Endothelial cell of hepatic sinusoid (primary cell): ENCODE results near the gene PIK3R5.
"Not testable (repeated sequence)": the region's sequence is repeated elsewhere in the genome, so short reads cannot be mapped to it uniquely, and the experiment has no call there.

ENCODE experiments used
- in situ Hi-C: cut with HindIII; loops from 2 replicates; pipeline ENCODE4 v1.10.0; 2017; ENCODE audit warnings: low sequenced_read_pairs

The PIK3R5 gene

DNA sequence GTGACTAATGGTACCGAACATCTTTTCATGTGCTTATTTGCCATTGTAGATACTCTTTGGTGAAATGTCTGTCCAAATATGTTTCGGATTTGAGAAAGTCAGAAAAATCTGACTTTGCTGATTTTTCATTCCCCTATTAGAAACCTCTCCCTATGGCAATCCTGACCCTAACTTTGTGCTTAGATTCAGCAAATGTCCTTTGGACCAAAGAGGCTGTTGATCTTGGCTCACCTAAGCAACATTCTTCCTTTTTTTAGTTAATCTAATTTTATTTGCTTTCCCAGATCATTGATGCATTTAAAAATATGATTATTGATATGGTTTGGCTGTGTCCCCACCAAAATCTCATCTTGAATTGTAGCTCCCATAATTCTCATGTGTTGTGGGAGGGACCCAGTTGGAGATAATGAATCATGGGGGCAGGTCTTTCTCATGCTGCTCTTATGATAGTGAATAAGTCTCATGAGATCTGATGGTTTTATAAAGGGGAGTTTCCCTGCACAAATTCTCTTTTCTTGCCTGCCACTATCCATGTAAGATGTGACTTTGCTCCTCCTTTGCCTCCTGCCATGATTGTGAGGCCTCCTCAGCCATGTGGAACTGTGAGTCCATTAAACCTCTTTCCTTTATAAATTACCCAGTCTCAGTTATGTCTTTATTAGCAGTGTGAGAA is 22.9 kb upstream of the PIK3R5 start:
- in situ Hi-C loops, result not testable (repeated sequence)

DNA sequence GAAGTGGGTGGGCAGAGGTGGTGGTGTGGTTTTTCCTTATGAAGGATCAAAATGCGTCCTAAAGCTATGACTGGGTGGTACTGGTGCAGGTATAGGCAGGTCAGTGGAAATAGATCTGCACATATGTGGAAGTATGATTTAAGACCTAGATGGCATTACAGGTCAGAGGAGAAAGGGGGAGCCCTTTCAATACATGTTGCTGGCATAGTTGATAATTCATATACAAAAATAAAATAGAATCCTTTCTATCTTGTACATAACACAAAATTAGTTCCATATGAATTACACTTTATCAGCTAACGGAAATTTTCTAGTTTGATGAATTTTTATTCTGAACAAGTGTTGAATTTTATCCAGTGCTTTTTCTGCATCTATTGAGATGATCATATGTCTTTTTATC is 20.8 kb upstream of the PIK3R5 start:
- in situ Hi-C loops, result no loop called here

DNA sequence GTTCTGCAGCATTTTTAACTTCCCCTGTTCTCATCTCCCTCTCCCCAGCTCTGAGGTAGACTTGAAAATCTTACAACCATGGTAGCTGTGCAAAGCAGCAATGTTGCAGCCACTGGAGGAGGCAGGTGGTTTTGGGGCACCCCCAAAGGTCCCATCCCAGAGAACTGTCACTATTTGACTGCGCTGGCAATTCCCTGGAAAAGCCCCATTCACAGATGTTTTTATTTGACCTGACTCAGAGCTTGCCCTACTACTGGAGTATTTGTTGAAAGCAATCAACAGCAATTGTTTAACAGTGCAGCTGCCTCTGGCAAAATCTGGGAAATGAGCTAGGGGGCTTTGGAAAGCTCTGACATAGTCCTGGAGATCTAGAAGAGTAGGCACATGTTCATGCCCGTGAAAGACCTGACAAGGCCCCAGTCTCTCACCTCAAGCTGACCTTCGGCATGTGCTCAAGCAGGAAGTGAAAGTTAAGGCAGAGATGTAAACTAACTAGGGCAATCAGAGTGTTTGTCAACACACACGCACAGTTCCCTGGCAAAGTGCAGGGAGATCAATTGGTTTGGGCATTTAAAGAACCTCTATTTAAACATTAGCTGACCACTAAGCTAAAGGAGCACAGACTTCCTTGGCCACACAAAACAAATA is 19.7 kb upstream of the PIK3R5 start:
- in situ Hi-C loops, result no loop called here

DNA sequence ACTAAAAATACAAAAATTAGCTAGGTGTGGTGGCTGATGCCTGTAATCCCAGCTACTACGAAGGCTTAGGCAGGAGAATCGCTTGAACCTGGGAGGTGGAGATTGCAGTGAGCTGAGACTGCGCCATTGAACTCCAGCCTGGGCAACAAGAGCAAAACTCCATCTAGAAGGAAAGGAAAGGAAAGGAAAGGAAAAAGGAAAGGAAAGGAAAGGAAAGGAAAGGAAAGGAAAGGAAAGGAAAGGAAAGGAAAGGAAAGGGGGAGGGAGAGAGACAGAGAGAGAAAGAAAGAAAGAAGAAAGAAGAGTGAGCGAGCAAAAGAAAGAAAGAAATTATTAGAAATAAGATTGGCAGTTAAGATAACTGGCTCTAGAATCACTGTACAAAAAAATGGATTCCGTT is 18.7 kb upstream of the PIK3R5 start:
- in situ Hi-C loops, result not testable (repeated sequence)

DNA sequence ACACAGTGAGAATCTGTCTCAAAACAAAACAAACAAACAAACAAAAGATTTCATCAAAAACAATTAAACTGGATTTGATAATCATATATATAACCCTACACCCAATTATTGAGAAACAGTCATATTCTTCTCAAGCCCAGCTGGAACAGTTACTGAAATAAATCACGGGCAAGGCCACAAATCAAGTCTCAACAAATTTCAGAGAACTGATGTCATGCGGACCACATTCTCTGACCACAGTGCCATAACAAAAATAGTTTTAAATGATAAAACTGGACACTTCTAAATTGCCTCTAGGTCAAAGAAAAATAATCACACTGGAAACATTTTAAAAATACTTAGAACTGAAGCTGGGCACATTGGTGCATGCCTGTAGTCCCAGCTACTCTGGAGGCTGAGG is 15.9 kb upstream of the PIK3R5 start:
- in situ Hi-C loops, result no loop called here

DNA sequence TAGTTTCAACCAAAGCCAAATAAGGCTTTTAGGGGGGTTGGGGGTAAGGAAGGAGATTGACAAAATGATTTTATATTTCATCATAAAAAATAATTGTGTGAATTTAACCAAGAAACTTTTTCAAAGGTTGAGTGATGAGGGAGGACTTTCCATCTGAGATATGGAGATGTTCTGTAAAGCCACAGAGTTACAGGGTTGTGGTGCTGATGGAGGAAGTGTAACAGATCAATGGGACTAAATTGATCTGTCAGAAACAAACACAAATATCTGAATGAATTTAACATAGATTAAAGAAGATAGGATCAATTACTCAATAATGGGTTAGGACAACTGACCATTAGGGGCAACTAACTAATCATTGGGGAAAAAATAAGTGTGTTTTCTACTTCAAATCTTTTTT is 14.2 kb upstream of the PIK3R5 start:
- in situ Hi-C loops, result no loop called here

DNA sequence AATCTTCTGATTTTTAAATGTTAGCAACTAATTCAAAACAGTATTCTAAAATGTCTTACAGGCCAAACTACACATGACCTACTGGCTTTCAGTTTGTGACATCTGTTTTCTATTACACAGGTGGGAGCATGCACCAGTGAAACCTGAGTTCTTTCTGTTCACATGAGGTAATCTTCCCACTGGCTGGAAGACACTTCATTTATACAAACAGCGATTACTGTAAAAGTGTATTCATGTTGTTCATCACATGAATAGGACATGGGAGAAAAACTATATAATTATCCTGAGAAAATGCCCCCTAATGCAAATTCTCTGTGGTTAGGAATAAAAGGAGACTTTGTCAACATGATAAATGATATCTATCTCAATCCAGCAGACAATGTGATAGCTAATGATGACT is 11.1 kb upstream of the PIK3R5 start:
- in situ Hi-C loops, result no loop called here

DNA sequence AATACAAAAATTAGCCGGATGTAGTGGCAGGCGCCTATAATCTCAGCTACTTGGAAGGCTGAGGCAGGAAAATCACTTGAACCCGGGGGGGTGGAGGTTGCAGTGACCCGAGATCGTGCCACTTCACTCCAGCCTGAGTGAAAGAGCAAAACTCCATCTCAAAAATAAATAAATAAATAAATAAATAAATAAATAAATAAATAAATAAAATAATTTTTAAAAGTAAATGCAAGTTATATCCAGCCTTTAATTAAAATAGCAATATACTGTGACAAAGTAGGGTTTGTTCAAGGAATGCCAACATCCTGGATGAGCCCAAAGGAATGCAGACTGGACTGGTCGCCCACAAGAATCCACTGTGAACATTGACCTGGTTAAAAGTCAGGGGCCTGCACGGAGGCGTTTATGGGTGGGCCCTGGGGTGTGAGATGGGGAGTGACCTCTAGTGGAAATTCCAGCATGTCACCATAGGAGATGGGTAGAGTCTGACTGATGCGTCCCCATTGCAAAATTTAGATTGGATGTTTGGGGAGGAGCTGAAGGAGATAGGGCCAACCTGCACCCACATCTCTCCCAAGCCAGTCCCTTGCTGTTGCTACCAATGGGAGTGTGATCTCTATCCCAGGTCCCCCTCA is 9.7 kb upstream of the PIK3R5 start:
- in situ Hi-C loops, result no loop called here

DNA sequence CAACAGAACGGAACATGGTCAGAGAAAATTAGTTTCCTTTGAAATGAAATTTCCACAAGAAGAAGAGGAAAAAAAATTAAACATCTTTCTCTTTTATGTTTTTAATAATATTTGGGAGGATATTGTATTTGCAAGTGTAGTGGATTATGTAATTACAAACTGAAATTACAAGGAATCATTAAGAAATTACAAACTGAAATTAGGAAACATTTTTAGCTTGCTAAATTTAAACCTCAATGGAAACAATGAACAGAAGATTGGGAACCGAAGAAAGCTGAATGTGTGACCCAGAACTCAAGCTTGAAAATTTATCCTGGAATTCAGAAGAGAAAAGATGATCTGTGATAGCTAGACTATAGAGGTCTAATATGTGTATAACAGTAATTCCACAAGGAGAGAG is 4.4 kb upstream of the PIK3R5 start:
- in situ Hi-C loops, result no loop called here

DNA sequence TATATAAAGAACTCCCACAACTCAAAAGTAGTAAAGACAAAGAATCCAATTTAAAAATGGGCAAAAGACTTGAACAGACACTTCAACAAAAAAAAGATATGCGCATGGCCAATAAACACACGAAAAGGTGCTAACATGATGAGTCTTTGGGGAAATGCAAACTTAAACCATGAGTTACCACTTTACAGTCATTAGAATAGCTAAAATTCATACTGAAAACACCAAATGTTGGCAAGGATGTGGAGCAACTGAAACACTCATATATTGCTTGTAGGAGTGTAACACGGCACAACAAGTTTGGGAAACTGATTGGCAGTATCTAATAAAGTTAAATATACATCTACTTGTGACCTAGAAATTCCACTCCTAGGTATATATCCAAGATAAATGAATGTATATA is 3.0 kb upstream of the PIK3R5 start:
- in situ Hi-C loops, result no loop called here

DNA sequence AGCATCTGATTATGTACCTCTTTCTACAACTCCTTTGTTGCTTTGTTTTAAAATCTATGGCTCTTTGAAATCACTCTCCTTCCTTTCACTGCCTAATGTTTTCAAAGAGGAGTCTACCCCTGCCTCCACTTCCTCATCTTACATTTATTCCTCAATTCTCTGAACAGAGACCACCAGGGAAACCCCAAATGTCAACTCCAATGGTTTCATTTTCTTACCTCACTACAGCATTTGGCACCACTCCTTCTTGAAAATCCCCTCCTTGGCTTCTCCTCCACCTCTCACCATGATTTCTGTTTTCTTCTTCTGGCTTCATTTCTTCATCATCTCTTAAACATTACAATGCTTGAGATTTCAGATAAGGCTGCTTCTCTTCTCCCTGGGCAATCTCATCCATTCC is 2.4 kb upstream of the PIK3R5 start:
- in situ Hi-C loops, result no loop called here

DNA sequence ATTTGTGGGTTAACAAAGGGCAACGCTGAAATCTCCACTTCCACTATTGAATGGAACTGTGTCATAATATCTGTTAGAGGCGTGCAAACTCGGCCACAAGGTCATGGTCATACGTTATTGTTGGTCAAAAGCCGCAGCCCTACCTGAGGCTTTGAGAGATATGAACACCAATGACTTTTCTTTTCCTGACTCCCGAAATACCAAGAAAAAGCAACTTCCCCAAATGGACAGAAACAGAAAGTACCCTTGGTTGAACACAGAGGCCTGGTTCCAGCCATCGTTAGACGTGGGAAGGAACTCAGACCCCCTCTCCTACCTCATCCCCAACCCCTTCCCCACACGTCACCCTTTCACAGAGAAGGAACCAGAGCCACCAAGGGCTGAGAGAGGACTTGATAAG is 1.4 kb upstream of the PIK3R5 start:
- in situ Hi-C loops, result no loop called here

DNA sequence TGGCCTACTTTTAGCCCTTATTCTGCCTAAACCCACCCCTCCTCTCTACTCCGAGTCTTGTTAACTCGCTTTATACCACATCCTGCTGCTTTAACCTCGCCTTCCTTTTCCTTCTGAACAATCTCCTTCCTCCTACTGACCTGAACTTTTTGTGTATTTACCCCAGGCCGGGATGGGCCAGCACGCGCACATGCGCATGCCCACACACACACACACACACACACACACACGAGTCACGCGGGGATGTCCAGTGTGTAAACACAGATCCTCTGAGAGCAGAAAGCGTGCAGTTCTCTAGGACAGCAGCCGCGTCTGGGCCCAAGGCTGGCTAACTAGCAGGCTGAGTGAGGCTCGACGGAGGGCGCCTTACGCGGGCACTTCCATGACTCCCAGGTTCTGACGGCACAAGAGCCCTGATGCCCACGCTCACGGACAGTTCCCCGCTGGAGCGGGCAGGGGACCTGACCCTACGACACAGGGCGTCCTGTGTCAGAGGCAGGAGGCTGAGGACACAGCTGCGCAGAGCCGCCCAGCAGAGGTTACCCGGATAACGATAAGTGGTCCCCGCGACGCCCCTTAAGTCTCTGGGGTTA is 610 bp downstream of the PIK3R5 start:
- in situ Hi-C loops, result no loop called here

DNA sequence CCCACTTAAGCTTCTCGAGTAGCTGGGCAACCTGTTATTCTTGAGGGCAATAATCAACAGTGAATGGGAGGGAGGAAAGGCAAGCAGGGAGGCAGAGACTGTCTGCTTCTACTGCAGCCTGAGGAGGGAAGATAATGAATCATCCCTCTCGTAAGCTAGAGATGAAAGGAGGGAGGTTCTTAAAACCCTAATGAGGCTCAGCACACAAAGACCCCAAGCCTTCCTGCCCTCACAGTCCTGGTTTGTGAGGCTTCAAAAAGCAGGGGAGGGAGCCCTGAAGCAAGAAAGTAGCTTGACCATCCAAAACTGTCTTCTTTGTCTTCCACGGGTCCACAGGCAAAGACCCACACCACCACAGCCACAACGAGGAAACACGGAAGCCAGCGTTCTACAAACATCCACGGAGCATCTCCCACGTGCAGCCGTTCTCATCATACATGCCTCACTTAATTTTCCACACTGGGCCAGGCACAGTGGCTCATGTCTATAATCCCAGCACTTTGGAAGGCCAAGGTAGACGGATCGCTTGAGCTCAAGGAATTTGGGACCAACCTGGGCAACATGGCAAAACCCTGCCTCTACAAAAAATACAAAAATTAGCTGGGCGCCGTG is 1.8 kb downstream of the PIK3R5 start:
- in situ Hi-C loops, result no loop called here

DNA sequence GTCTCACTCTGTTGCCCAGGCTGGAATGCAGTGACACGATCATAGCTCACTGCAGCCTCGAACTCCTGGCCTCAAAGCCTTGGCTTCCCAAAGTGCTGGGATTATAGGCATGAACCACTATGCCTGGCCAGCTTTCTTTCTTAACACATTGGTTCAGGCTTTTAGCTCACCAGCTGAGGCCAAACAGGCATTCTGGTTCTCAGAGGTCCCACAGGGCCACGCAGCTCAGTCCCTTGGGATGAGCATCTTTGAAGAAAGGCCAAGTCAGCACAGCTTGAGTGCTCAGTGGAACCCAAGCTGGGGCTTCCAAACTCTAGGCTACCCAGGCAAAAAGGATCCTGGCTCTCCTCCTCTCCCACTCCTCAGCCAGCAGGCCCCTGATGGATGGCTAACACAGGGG is 2.5 kb downstream of the PIK3R5 start:
- in situ Hi-C loops, result no loop called here

DNA sequence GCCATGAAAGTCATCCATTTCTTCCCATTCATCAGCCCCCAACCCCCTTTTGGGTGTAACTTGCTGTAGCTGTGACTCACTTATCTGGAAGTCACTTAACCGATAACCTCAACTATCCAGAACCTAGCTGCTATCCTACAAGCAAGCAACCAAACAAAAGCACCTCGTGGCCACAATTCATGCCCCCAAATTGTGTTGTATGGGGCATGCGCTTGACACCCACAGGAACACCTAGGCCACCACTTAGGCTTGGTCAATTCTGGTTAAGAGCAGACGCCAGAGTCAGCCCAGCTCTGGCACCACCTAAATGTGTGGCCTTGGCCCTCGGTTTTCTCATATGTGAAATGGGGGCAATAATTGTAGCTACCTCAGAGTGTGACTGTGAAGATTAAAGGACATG is 3.7 kb downstream of the PIK3R5 start:
- in situ Hi-C loops, result no loop called here

DNA sequence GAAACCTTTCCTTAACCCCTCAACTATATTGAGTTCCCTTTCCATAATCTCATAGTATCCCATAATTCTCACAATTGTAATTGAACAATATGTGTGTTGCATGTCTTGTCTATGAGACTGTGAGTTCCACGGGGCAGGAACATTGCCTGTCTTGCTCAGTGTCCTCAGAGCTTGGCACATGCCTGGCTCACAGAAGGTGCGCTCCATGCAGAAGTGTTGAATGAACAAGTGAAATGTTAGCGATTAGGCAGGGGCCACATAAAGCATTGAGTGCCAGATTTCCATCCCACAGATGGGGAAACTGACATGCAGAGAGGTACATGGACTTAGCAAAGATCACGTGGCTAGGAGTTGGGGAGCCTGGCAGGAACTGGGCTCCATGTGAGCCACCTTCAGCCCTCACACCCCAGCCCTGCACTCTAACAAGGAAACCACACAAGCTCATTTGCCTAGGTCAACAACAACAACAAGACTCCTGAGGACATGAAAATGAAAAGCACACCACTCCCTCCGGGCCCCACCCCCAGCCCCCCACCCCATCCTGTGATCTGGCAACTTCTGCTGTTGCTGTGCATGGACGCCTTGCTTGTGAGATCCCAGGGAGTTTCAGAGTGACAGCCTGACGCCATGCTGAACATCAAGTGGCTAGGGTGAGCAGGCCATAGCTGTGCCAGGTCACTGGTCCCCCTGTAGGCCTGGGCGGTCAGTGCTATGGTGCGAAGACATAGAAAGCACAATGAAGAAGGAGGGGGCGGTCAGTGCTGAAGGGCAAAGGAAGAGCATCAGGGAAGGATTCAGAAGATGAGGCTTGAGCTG is 5.0 kb downstream of the PIK3R5 start:
- in situ Hi-C loops, result no loop called here

DNA sequence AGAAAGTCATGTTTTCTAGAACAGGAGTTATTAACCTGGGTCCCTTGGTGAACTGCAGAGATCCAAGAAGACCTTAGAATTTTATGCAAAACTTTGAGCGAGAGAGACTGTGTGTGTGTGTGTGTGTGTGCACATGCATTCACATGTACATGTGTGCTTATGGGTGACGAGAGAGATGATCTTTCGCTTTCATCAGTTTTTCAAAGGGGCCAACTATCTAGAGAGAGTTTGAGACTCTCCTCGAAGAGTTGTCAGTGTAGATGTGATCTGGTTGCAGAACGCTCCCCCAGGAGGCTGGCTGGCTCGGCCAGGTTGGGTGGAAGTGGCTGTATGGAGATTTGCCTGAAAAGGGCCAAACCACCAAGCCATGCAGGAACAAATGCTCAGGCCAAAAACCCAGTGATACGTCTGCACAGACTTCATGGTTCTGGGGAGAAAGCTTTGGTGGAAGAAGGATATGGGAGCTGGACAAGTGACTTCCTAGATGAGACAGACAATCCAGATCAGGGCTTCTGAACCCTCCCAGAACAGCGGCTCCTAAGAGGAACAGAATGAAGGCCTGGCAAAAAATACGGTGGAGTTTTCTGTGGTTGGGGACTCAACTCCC is 6.1 kb downstream of the PIK3R5 start:
- in situ Hi-C loops, result loop anchor here (10.0 kb wide), 1 partner anchor 55 kb away; no protein-coding TSS in a partner anchor

DNA sequence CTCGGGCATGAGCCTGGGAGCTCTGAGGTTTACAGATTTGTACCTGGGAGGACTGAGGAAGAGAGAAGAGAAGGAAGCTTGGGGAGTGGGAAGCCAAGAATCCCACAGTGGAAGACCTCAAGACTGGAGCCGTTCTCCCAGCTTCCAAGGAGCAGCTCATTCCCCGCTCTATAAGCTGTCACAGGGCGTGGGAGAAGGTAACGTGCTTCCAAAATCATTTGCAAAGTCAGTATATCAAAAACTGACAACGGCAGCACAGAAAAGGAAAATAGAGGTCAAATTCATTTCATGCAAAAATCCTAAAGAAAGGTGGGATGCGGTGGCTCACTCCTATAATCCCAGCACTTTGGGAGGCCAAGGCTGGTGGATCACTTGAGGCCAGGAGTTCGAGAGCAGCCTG is 7.8 kb downstream of the PIK3R5 start:
- in situ Hi-C loops, result loop anchor here (10.0 kb wide), 1 partner anchor 57 kb away; no protein-coding TSS in a partner anchor

DNA sequence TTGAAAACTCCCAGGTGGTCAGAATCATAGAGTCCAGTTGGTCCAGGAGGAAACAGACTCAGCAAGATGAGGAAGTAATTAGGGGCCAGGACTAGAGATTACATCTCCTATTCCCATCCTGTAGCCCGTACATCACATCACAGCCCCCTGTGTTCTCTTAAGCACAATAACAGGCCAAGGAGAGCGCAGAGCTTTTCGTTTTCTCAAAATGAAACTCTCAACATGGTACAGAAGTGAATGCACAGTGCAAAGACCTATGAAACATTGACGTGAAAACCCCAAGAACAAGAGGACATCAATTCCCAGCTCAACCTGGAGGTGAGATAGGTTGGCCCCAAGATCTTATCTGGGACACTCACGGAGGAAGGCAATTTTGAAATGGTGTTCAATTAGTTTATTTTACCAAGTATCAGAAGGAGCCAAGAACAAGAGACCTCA is 9.0 kb downstream of the PIK3R5 start:
- in situ Hi-C loops, result loop anchor here (10.0 kb wide), 1 partner anchor 58 kb away; no protein-coding TSS in a partner anchor
